Muscle of leg (tissue), 11 donors: ENCODE measurements around the gene ARRDC2. TPM values are rescaled to one million over a fixed set of nuclear protein-coding genes. Genes with fewer than 3 reads are reported as not detected.

Experiments
- DNase-seq: peaks from one replicate; pipeline ENCODE4 v3.0.0; 2013
- H3K27ac ChIP-seq: one replicate; pipeline ENCODE4 v1.5.1; 2013; ENCODE audit warnings: mild to moderate bottlenecking, low read length, control low read depth
- H3K27me3 ChIP-seq: one replicate; pipeline ENCODE4 v1.6.1; 2013; ENCODE audit warnings: low read length; ENCODE audit not compliant: control insufficient read depth, insufficient read depth
- H3K36me3 ChIP-seq: one replicate; pipeline ENCODE4 v1.6.1; 2013; ENCODE audit warnings: low read length; ENCODE audit not compliant: control insufficient read depth, insufficient read depth
- H3K4me1 ChIP-seq: one replicate; pipeline ENCODE4 v1.6.1; 2013; ENCODE audit warnings: low read length; ENCODE audit not compliant: control insufficient read depth, insufficient read depth
- H3K4me3 ChIP-seq: one replicate; pipeline ENCODE4 v1.5.1; 2013; ENCODE audit warnings: low read length, control low read depth
- H3K9me3 ChIP-seq: replicated peaks from 2 replicates; pipeline ENCODE4 v1.6.1; 2013; ENCODE audit warnings: low read depth, low read length; ENCODE audit not compliant: control insufficient read depth
- WGBS: methylation state at CpG from one replicate; pipeline ENCODE4 v1.1.5; 2013; ENCODE audit warnings: missing lambda C conversion rate; ENCODE audit not compliant: insufficient coverage; 5-methylcytosine and 5-hydroxymethylcytosine counted together
- polyA plus RNA-seq, 8 donors: library from polyadenylated mRNA; unstranded; fragments of 120-200 nt; gene quantifications; one replicate each; pipeline versions ENCODE4 v1.2.1 to v1.2.3, GENCODE V29; 2013; ENCODE audit warnings: inconsistent platforms in 1 of 8, low replicate concordance in 1 of 8; ENCODE audit not compliant: insufficient read length in 8 of 8, insufficient read depth in 1 of 8
- total RNA-seq: library from RNA; stranded (reverse); fragments of 120-200 nt; gene quantifications from one replicate; pipeline ENCODE4 v1.2.4, GENCODE V29; 2013

Gene ARRDC2
- total and polyA plus RNA-seq, 9 donors, result 3.4 to 6.7 (median 4.5) TPM

DNA sequence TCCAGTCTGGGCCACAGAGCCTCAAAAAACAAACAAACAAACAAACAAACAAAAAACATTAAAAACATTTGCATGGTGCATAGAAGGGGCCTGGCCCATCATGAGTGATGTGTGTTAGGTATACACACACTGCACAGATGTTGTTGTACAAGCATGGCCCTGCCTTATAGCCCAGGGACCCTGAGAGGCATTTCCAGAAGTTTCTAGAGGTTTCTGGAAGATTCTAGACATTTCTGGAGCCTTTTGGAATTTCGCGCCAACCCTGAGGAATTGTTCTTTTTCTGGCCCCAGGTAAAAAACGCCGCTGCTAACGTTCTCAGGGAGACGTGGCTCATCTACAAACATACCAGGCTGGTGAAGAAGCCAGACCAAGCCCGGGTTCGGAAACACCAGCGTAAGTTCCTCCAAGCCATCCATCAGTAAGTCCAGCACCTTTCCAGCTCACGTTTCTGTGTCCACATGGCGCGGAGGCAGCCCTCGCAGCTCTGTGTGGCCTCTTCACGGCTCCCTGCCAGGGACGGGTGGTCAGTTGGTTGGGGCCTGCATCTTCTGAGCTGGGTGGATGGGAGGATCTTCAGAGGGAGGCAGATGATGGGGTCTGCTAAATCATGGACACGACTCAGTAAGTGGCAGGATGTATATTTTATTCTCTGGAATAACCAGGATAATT lies 18.4 kb upstream of the ARRDC2 start:
- Histone ChIP-seq H3K27ac (no peak overlapping the region), H3K36me3 (no peaks in the 10 kb centered on the region), H3K4me1 (no peaks in the 10 kb centered on the region), H3K9me3 (no peaks in the 10 kb centered on the region), H3K27me3 (no peaks in the 10 kb centered on the region), H3K4me3 (no peak overlapping the region)
- no peak for DNase-seq
- 93% methylated on average over 14 of the region's 16 CpGs for WGBS

DNA sequence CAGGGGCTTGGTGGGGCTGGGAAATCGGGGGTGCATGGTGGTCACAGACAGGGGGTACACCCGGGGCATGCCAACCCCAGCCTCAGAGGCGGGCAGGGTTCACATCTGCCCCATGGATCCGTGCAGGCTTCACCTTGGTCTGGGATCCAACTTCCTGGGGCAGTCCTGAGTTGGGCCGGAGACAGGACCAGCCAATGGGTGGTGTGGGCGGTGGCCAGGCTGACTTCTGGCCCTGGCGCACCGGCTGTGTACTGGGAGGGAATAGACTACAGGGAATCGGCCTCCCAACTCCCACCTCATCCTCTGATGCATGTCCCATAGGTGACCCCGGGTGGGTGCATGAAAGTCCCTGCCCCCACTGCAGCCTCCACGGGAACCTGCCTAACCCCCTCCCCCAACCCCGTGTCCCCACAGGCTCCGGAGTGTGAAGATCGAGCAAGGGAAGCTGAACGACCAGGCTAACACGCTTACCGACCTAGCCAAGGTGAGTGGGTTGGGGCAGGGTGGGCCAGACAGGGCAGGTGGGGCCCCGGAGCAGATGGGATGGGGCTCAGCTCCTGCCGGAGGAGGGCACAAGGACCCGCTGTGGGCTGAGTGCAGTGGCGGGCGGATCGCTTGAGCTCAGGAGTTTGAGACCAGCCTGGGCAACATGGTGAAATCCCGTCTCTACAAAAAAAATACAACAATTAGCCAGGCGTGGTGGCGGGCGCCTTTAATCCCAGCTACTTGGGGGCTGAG lies 14.7 kb upstream of the ARRDC2 start:
- WGBS, result 86% methylated on average over 9 of the region's 27 CpGs
- no peak overlapping the region for H3K4me3 ChIP-seq
- H3K4me1 ChIP-seq, result no peaks in the 10 kb centered on the region
- H3K9me3 ChIP-seq, result no peaks in the 10 kb centered on the region
- H3K36me3 ChIP-seq, result no peaks in the 10 kb centered on the region
- peaks cover 2% of the 10 kb centered on the region for H3K27me3 ChIP-seq
- DNase-seq, result no peak
- H3K27ac ChIP-seq, result no peak overlapping the region

DNA sequence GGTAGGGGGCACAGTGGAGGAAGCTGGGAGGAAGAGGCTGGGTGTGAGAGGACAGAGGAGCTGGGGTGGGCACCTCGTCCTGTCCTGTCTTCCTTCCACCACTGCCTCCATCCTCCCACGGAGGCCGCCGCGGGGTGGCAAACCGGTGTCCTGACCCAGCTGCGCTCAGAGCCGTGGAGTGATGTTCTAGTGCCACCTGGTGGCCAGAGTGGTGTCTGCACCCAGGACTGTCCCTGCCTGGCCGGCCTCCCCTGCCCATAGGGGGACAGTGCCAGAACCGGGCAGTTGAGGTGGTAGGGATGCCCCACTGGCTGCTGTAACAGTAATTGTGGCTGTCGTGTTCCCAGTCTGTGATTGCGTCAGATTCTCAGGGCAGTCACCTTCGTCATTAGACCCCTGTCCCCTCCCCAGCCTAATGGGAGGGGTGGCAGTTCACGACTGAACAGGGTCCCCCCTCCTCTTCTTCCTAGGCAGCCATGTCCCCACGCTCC lies 11.1 kb upstream of the ARRDC2 start:
- Histone ChIP-seq H3K9me3 (no peaks in the 10 kb centered on the region), H3K4me1 (peaks cover 5% of the 10 kb centered on the region), H3K36me3 (no peaks in the 10 kb centered on the region), H3K27ac (no peak overlapping the region), H3K27me3 (peaks cover 11% of the 10 kb centered on the region), H3K4me3 (no peak overlapping the region)
- peak; percentile 84 for DNase-seq
- 17% methylated on average over 11 of the region's 15 CpGs for WGBS

DNA sequence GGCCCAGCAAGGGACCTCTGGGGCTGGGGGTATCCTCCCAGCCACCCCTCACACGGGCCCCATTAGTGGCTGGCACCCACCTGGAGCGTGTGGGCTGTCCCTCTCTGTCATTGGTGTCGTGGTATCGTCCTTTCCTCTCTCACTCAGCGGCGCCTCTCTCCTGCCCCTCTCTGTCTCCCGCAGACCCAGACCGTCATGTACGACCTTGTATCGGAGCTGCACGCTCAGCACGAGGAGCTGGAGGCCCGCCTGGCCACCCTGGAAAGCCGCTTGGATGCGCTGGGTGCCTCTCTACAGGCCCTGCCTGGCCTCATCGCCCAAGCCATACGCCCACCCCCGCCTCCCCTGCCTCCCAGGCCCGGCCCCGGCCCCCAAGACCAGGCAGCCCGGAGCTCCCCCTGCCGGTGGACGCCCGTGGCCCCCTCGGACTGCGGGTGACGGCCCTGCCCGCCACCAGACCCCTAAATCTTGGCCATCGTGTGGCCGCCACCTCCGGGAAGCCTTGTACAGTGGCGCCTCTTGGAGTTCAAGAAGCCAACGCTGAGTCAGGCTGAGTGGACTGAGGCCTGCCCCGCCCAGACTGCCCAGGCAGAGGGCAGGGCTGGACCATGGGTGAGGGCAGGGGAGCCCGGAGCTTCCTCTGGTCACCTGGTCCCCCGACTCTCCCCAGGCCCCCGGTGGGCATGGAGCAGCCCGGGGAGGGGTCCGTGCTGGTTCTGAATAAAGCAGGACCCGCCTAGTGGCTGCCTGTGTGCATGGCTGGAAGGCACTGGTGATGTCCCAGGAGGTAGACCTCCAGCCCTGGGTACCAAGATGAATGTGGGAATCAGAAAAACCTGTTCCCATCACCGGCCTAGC lies 9.8 kb upstream of the ARRDC2 start:
- Histone ChIP-seq H3K27me3 (peaks cover 21% of the 10 kb centered on the region), H3K27ac (no peak overlapping the region), H3K36me3 (no peaks in the 10 kb centered on the region), H3K4me1 (peaks cover 10% of the 10 kb centered on the region), H3K9me3 (no peaks in the 10 kb centered on the region), H3K4me3 (no peak overlapping the region)
- no peak for DNase-seq
- 64% methylated on average over 35 of the region's 41 CpGs for WGBS

DNA sequence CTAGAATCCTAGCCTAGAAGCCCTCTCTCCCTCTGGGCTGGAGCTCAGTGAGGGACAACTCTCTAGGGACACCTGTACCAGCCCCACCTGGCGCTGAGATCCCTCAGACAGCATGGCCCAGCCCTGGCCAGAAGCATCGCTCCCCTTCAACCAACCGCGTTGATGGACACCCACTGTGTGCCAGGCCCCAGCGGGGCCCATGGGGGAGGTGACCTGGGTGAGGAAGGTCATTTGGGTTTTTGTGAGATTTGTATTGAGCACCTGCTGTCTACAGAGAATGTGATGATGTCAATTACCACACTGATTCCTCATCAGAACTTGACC lies 9.2 kb upstream of the ARRDC2 start:
- H3K4me1 ChIP-seq, result peaks cover 10% of the 10 kb centered on the region

DNA sequence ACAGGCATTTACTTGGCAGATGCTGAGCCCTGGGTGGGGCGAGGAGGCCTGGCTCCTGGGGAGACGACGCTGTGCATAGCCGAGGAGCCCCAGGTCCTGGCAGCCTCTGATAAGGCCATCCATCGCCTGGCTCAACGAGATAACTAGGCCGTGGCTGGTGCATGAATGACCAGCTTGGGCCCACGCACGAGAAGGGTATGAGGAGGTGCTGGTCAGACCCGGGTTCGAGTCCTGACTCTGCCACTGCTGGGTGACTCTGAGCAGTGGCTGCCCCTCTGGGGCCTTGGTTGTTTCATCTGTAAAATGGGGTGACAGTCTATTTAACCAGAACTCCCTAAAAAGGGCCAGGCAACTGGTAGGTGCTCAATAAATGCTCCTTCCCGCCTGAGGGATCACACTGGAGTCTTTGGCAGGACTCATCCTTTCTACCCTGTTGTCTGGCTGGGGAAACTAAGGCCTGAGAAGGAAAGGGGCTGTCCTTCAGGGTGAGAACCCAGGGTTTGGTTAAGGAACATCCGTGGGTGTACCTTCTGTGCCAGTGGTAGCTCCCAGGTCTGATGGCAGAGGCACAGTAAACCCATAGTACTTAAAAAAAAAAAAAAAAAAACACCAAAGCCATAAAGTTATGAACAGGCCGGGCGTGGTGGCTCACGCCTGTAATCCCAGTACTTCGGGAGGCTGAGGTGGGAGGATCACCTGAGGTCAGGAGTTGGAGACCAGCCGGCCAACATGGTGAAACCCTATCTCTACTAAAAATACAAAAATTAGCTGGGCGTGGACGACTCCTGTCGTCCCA lies 8.1 kb upstream of the ARRDC2 start:
- H3K4me1 ChIP-seq, result peaks cover 10% of the 10 kb centered on the region
- H3K36me3 ChIP-seq, result no peaks in the 10 kb centered on the region
- no peaks in the 10 kb centered on the region for H3K9me3 ChIP-seq
- WGBS, result 72% methylated on average over 12 of the region's 21 CpGs
- H3K27me3 ChIP-seq, result peaks cover 21% of the 10 kb centered on the region
- no peak overlapping the region for H3K27ac ChIP-seq
- no peak overlapping the region for H3K4me3 ChIP-seq
- peak; percentile 34 for DNase-seq

More for the DNA sequence above, 9.2 kb upstream of the ARRDC2 start:
- WGBS, result 93% methylated on average over 3 of the region's 5 CpGs
- DNase-seq, result no peak
- no peaks in the 10 kb centered on the region for H3K36me3 ChIP-seq
- no peaks in the 10 kb centered on the region for H3K9me3 ChIP-seq
- H3K27ac ChIP-seq, result no peak overlapping the region
- H3K27me3 ChIP-seq, result peaks cover 21% of the 10 kb centered on the region
- H3K4me3 ChIP-seq, result no peak overlapping the region

DNA sequence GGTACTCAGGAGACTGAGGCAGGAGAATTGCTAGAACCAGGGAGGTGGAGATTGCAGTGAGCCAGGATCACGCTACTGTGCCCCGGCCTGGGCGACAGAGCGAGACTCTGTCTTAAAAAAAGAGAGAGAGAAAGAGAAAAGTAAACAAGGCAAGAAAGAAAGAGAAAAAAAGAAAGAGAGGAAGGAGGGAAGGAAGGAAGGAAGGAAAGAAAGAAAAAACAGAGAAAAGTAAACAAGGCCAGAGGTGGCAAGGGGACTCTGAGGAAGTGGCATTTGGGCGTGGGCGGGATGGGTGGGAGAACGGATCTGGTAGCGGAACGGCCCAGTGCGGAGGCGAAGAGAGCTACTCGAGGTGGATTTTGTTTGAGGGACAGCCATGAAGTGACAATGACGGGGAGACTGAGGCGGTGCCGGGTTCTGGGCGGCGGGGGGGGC lies 7.5 kb upstream of the ARRDC2 start:
- Histone ChIP-seq H3K4me3 (peak overlapping the region; percentile 32), H3K27me3 (peaks cover 21% of the 10 kb centered on the region)
- 39% methylated on average over 10 of the region's 17 CpGs for WGBS

DNA sequence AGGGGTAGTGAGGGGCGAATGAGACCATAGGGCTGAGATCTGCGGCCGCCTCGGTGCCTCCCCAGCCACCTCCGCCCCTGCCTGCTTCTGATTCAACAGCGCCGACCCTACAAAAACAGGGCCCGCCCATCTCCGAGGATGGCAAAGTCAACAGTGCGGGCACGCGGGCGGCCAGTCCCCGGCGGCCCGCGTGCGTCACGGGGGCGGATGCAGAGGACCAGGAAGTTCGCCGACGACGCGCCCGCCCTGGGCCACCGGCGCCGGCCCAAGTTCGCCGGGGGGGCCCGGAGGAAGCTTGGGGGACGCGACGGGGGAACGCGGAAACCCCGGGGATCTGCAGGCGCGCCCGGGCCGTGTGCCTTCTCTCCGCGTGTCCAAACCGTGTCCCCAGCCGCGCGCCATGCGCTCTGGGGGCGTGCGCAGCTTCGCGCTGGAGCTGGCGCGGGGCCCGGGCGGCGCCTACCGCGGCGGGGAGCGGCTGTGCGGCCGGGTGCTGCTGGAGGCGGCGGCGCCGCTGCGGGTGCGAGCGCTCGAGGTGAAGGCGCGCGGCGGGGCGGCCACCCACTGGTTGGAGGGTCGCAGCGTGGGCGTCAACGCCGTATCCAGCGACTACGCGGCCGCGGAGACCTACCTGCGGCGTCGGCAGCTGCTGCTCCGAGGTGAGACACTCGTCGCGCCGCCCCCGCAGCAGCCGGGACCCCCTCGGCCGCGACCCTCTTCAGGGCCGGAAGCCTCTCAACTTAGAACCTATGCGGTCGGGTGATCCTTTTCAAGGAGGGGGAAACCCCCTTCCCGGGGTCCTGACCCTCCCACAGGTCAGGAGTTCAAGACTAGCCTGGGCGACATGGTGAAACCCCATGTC lies 6.8 kb upstream of the ARRDC2 start:
- peak overlapping the region; percentile 39 for H3K4me3 ChIP-seq
- peak overlapping the region; percentile 20 for H3K27ac ChIP-seq
- peaks cover 21% of the 10 kb centered on the region for H3K27me3 ChIP-seq
- H3K9me3 ChIP-seq, result no peaks in the 10 kb centered on the region
- WGBS, result under 1% methylated on average over 101 of the region's 105 CpGs
- DNase-seq, result peak; percentile 87
- H3K36me3 ChIP-seq, result no peaks in the 10 kb centered on the region
- peaks cover 10% of the 10 kb centered on the region for H3K4me1 ChIP-seq

More for the DNA sequence above, 7.5 kb upstream of the ARRDC2 start:
- Histone ChIP-seq H3K36me3 (no peaks in the 10 kb centered on the region), H3K27ac (no peak overlapping the region), H3K9me3 (no peaks in the 10 kb centered on the region), H3K4me1 (peaks cover 10% of the 10 kb centered on the region)
- no peak for DNase-seq

DNA sequence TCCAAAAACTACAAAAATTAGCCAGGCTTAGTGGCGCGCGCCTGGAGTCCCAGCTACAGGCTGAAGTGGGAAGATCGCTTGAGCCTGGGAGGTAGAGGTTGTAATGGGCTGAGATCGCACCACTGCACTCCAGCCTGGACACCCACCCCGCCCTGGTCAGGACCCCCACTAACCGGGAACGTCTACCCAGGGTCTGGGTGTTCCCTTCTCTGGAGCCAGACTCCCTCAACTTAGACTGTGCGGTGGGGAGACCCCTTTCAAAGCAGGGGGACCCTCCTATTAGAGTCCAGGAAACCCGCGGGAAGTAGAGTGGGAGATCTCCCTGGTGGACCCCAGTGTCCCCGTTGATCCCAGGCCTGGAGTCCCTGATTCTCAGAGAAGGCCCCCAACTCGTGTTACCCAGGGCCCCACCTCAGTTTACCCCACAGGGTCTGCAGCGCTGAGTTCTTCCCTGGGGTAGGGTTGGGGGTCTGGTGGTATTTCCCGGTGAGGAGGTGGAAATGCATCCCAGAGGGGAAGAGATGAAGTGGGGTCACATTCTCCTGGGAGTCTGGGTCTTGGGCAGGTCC lies 6.1 kb upstream of the ARRDC2 start:
- H3K4me3 ChIP-seq, result peak overlapping the region; percentile 39
- no peaks in the 10 kb centered on the region for H3K36me3 ChIP-seq
- no CpG with 5 or more reads among the region's 15 CpGs for WGBS
- H3K27me3 ChIP-seq, result peaks cover 21% of the 10 kb centered on the region
- H3K27ac ChIP-seq, result peak overlapping the region; percentile 20
- no peaks in the 10 kb centered on the region for H3K9me3 ChIP-seq
- peaks cover 10% of the 10 kb centered on the region for H3K4me1 ChIP-seq
- DNase-seq, result peak; percentile 36
